Type B pancreatic cell (in vitro differentiated cells): ENCODE data around the gene MRPL27. TPM values are rescaled to one million over a fixed set of nuclear protein-coding genes. Genes with fewer than 3 reads are reported as not detected.

Source experiments
- DNase-seq: peaks from one replicate; pipeline ENCODE4 v3.0.0; 2021; ENCODE audit warnings: mixed read lengths; ENCODE audit not compliant: unreplicated experiment; ENCODE audit errors: extremely low spot score
- H3K27ac Mint-ChIP-seq: 2 replicates; pipeline ENCODE4 v1.8.0; 2021; ENCODE audit warnings: mild to moderate bottlenecking, mixed read lengths
- H3K27me3 Mint-ChIP-seq: 2 replicates; pipeline ENCODE4 v1.8.0; 2021; ENCODE audit warnings: mixed read lengths
- H3K36me3 Mint-ChIP-seq: 2 replicates; pipeline ENCODE4 v1.8.0; 2021; ENCODE audit warnings: mixed read lengths
- H3K4me1 Mint-ChIP-seq: one replicate; pipeline ENCODE4 v1.8.0; 2021; ENCODE audit warnings: mixed read lengths; ENCODE audit not compliant: unreplicated experiment
- H3K4me3 Mint-ChIP-seq: 2 replicates; pipeline ENCODE4 v1.8.0; 2021; ENCODE audit warnings: mild to moderate bottlenecking, mixed read lengths
- H3K9me3 Mint-ChIP-seq: 2 replicates; pipeline ENCODE4 v1.8.0; 2021; ENCODE audit warnings: mixed read lengths
- CTCF ChIP-seq: fragments of 200-600 bp; sonication (generic); conservative IDR thresholded peaks from 2 replicates; pipeline ENCODE4 v1.5.0; 2021; ENCODE audit warnings: antibody characterized with exemption, mild to moderate bottlenecking
- total RNA-seq: library from RNA; stranded (reverse); gene quantifications from 2 replicates; pipeline ENCODE4 v1.2.1, GENCODE V29; 2021; ENCODE audit warnings: low replicate concordance

Gene MRPL27
- total RNA-seq, 1 donor from 2014 or later: 66.6 TPM

- DNase-seq: no peak
- Mint-ChIP-seq H3K27ac (no peak overlapping the region), H3K4me3 (no peak overlapping the region), H3K9me3 (no peaks in the 10 kb centered on the region), H3K36me3 (no peaks in the 10 kb centered on the region), H3K4me1 (peaks cover 5% of the 10 kb centered on the region), H3K27me3 (no peaks in the 10 kb centered on the region)
- no peak for TF ChIP-seq CTCF
These were observed 53.5 kb downstream of the MRPL27 start for GRCh38 chr17:50319306-50320004.

- no peaks in the 10 kb centered on the region for H3K36me3 Mint-ChIP-seq
- no peak for TF ChIP-seq CTCF
- no peaks in the 10 kb centered on the region for H3K9me3 Mint-ChIP-seq
- H3K4me1 Mint-ChIP-seq: peaks cover 5% of the 10 kb centered on the region
- no peak overlapping the region for H3K4me3 Mint-ChIP-seq
- H3K27me3 Mint-ChIP-seq: no peaks in the 10 kb centered on the region
- DNase-seq: no peak
- no peak overlapping the region for H3K27ac Mint-ChIP-seq
These were observed 54.3 kb downstream of the MRPL27 start for GRCh38 chr17:50318501-50319285.

Other genes starting within 250 kb of the MRPL27 start
- 2.2 and 14.1 TPM in 2 replicates for gene SAMD14, start 243.0 kb downstream of the MRPL27 start, total RNA-seq
- gene PPP1R9B, start 222.5 kb downstream of the MRPL27 start, total RNA-seq: 45.6 and 51.5 TPM in 2 replicates
- gene SGCA, start 207.2 kb downstream of the MRPL27 start, total RNA-seq: 0.72 TPM in 1 of 2 replicates, not detected in the other
- 31.0 and 201 TPM in 2 replicates for gene COL1A1, start 171.6 kb downstream of the MRPL27 start, total RNA-seq
- gene TMEM92, start 98.7 kb downstream of the MRPL27 start, total RNA-seq: 1.6 and 1.8 TPM in 2 replicates
- 23.5 and 38.8 TPM in 2 replicates for gene XYLT2, start 27.1 kb downstream of the MRPL27 start, total RNA-seq
- gene EME1, start within 50 bp of the MRPL27 start, total RNA-seq: 6.2 and 18.7 TPM in 2 replicates
- 75.3 and 104 TPM in 2 replicates for gene LRRC59, start 24.3 kb upstream of the MRPL27 start, total RNA-seq
- 57.3 and 75.0 TPM in 2 replicates for gene ACSF2, start 53.0 kb upstream of the MRPL27 start, total RNA-seq
- gene CHAD, start 95.7 kb upstream of the MRPL27 start, total RNA-seq: not detected in 2 replicates
- 26.6 and 40.7 TPM in 2 replicates for gene RSAD1, start 105.7 kb upstream of the MRPL27 start, total RNA-seq
- 0.88 and 4.1 TPM in 2 replicates for gene MYCBPAP, start 135.3 kb upstream of the MRPL27 start, total RNA-seq
- 41.7 and 72.1 TPM in 2 replicates for gene EPN3, start 159.6 kb upstream of the MRPL27 start, total RNA-seq
- gene SPATA20, start 174.0 kb upstream of the MRPL27 start, total RNA-seq: 40.3 and 51.3 TPM in 2 replicates
- 1.9 and 27.8 TPM in 2 replicates for gene CACNA1G, start 187.5 kb upstream of the MRPL27 start, total RNA-seq